Inferior parietal cortex (tissue), 1 donor: Measurements from ENCODE around the gene AKT1.

Source experiments
- DNase-seq: peaks from one replicate; pipeline ENCODE4 v3.0.0-alpha.2; 2016; ENCODE audit errors: extremely low spot score

AKT1 gene

GRCh38 chr14:104799244-104800014 lies 3.9 kb upstream of the AKT1 start:
- DNase-seq: no peak

GRCh38 chr14:104798300-104799243 lies 3.0 kb upstream of the AKT1 start:
- no peak for DNase-seq

GRCh38 chr14:104797115-104798044 lies 1.8 kb upstream of the AKT1 start:
- DNase-seq: no peak

- no peak for DNase-seq
Measured at GRCh38 chr14:104796687-104797081, 1.1 kb upstream of the AKT1 start.

- DNase-seq: no peak
Measured at GRCh38 chr14:104795781-104796686, 486 bp upstream of the AKT1 start.

GRCh38 chr14:104794631-104794992 lies 936 bp downstream of the AKT1 start:
- DNase-seq: no peak

- no peak for DNase-seq
Measured at GRCh38 chr14:104794099-104794498, 1.4 kb downstream of the AKT1 start.

- DNase-seq: no peak
Measured at GRCh38 chr14:104793703-104793959, 1.9 kb downstream of the AKT1 start.

GRCh38 chr14:104792945-104793702 lies 2.4 kb downstream of the AKT1 start:
- DNase-seq: no peak

GRCh38 chr14:104792101-104792884 lies 3.3 kb downstream of the AKT1 start:
- no peak for DNase-seq

GRCh38 chr14:104791425-104791824 lies 4.1 kb downstream of the AKT1 start:
- no peak for DNase-seq

- DNase-seq: no peak
Measured at GRCh38 chr14:104789752-104790743, 5.5 kb downstream of the AKT1 start.

GRCh38 chr14:104788873-104789663 lies 6.5 kb downstream of the AKT1 start:
- no peak for DNase-seq

- no peak for DNase-seq
Measured at GRCh38 chr14:104788161-104788818, 7.3 kb downstream of the AKT1 start.

GRCh38 chr14:104787736-104788135 lies 7.8 kb downstream of the AKT1 start:
- DNase-seq: no peak

GRCh38 chr14:104786726-104787675 lies 8.5 kb downstream of the AKT1 start:
- no peak for DNase-seq
